Fibroblast of lung (primary cell): ENCODE measurements around the gene CHFR.

Experiments used
- EZH2 ChIP-seq: IDR thresholded peaks from 2 replicates; pipeline ENCODE4 v1.5.1; 2012; ENCODE audit warnings: low read length, control low read depth, mild to moderate bottlenecking; ENCODE audit errors: missing control alignments
- TF ChIP-seq, protein P1 (sequence below), 2 donors: IDR thresholded peaks in 1 of 2; conservative IDR thresholded peaks in 1 of 2; 1 replicate in 1 of 2; 2 replicates in 1 of 2; pipeline ENCODE4 v1.5.1; 2011 to 2012; ENCODE audit warnings: low read length in 2 of 2, control low read depth in 1 of 2, inconsistent platforms in 1 of 2, low read depth in 1 of 2, mild to moderate bottlenecking in 1 of 2

DNA sequence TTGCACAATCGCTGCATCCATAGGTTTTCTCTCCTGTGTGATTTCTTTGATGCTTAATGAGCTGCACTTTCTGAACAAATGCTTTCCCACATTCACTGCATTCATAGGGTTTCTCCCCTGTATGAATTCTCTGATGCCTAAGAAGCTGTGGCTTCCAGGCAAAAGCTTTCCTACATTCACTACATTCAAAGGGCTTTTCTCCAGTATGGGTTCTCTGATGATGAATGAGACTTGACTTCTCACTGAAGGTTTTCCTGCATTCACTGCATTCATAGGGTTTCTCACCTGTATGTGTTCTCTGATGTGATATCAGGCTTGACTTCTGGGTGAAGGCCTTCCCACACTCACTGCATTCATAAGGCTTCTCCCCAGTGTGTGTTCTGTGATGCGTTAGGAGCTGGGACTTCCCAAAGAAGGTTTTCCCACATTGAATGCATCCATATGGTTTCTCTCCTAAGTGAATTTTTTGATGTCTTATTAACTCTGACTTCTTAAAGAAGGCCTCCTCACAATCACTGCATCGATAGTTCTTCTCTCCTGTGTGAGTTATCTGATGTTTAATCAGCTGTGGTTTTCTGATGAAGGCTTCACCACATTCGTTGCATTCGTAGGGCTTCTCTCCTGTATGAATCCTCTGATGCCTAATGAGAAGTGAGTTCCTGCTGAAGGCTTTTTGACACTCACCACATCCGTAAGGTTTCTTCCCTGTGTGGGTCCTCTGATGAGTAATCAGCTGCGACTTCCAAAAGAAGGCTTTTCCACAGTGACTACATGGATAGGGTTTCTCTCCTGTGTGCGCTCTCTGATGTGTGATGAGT is 38.4 kb upstream of the CHFR start:
- TF ChIP-seq, protein P1, sequence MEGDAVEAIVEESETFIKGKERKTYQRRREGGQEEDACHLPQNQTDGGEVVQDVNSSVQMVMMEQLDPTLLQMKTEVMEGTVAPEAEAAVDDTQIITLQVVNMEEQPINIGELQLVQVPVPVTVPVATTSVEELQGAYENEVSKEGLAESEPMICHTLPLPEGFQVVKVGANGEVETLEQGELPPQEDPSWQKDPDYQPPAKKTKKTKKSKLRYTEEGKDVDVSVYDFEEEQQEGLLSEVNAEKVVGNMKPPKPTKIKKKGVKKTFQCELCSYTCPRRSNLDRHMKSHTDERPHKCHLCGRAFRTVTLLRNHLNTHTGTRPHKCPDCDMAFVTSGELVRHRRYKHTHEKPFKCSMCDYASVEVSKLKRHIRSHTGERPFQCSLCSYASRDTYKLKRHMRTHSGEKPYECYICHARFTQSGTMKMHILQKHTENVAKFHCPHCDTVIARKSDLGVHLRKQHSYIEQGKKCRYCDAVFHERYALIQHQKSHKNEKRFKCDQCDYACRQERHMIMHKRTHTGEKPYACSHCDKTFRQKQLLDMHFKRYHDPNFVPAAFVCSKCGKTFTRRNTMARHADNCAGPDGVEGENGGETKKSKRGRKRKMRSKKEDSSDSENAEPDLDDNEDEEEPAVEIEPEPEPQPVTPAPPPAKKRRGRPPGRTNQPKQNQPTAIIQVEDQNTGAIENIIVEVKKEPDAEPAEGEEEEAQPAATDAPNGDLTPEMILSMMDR (conservative IDR thresholded peaks at IDR 0.05 in 1 of 2, IDR thresholded peaks at IDR 0.05 in 1 of 2; ENCODE audit: low read depth in 1 of 2, low read length in 2 of 2), result no peak
- TF ChIP-seq EZH2, result no peak
